GM12864 (cell line): ENCODE results near the gene ADGRA1.

Experiments
- DNase-seq: peaks from one replicate; pipeline ENCODE4 v3.0.0-alpha.2; 2011; ENCODE audit warnings: low read depth
- H3K4me3 ChIP-seq: 2 replicates; pipeline ENCODE4 v1.5.1; 2011; ENCODE audit warnings: mild to moderate bottlenecking, low read depth, low read length, control low read depth
- CTCF ChIP-seq: IDR thresholded peaks from 2 replicates; pipeline ENCODE4 v1.5.1; 2011; ENCODE audit warnings: low read depth, mild to moderate bottlenecking, moderate library complexity, low read length, control low read depth, inconsistent platforms; ENCODE audit errors: missing control alignments

Gene ADGRA1

GRCh38 chr10:133104068-133104962 lies 16.6 kb downstream of the ADGRA1 start:
- no peak for TF ChIP-seq CTCF
- no peak for DNase-seq
- H3K4me3 ChIP-seq: no peak overlapping the region

GRCh38 chr10:133104963-133105640 lies 17.4 kb downstream of the ADGRA1 start:
- TF ChIP-seq CTCF: no peak
- H3K4me3 ChIP-seq: no peak overlapping the region
- DNase-seq: no peak

GRCh38 chr10:133105686-133106390 lies 18.1 kb downstream of the ADGRA1 start:
- no peak overlapping the region for H3K4me3 ChIP-seq
- no peak for DNase-seq
- no peak for TF ChIP-seq CTCF

- H3K4me3 ChIP-seq: no peak overlapping the region
- no peak for DNase-seq
- TF ChIP-seq CTCF: no peak
These were observed 18.8 kb downstream of the ADGRA1 start for GRCh38 chr10:133106516-133106915.

GRCh38 chr10:133107442-133107841 lies 19.7 kb downstream of the ADGRA1 start:
- no peak for DNase-seq
- no peak for TF ChIP-seq CTCF
- no peak overlapping the region for H3K4me3 ChIP-seq

GRCh38 chr10:133109711-133110110 lies 22.0 kb downstream of the ADGRA1 start:
- H3K4me3 ChIP-seq: no peak overlapping the region
- DNase-seq: no peak
- no peak for TF ChIP-seq CTCF
